ENCODE measurements around the gene CDRT15L2.
A peak's percentile ranks its signal among the peaks of the same experiment; 100 is the strongest.
"Not testable (repeated sequence)": the region's sequence is repeated elsewhere in the genome, so short reads cannot be mapped to it uniquely, and the experiment has no call there.

The CDRT15L2 gene

GRCh38 chr17:20579424-20579823 is at the start of gene CDRT15L2:
Gene CDRT15L2 (plus strand): TSS chr17:20579724. CDS start chr17:20579744, 20 bp downstream.
- not testable (repeated sequence) for H3K4me3 ChIP-seq (ENCODE audit: control insufficient read depth, low read depth, low read length); DNase-seq (ENCODE audit: low read depth)

GRCh38 chr17:20530104-20530503 is 49.4 kb upstream of the CDRT15L2 start:
- H3K4me3 ChIP-seq (ENCODE audit: control insufficient read depth, low read depth, low read length); DNase-seq (ENCODE audit: low read depth): not testable (repeated sequence)

- DNase-seq (ENCODE audit: low read depth), result not testable (repeated sequence)
- H3K4me3 ChIP-seq (ENCODE audit: control insufficient read depth, low read depth, low read length), result peak overlapping the region; percentile 53
Observed at GRCh38 chr17:20532544-20533090, 46.9 kb upstream of the CDRT15L2 start.

GRCh38 chr17:20533206-20533605 is 46.3 kb upstream of the CDRT15L2 start:
- not testable (repeated sequence) for DNase-seq (ENCODE audit: low read depth)
- peak overlapping the region; percentile 53 for H3K4me3 ChIP-seq (ENCODE audit: control insufficient read depth, low read depth, low read length)

- not testable (repeated sequence) for DNase-seq (ENCODE audit: low read depth); H3K4me3 ChIP-seq (ENCODE audit: control insufficient read depth, low read depth, low read length)
Observed at GRCh38 chr17:20534711-20535550, 44.6 kb upstream of the CDRT15L2 start.

GRCh38 chr17:20540414-20540813 is 39.1 kb upstream of the CDRT15L2 start:
- DNase-seq (ENCODE audit: low read depth), result not testable (repeated sequence)

GRCh38 chr17:20540865-20541264 is 38.7 kb upstream of the CDRT15L2 start:
- DNase-seq (ENCODE audit: low read depth); H3K4me3 ChIP-seq (ENCODE audit: control insufficient read depth, low read depth, low read length): not testable (repeated sequence)

More at GRCh38 chr17:20540414-20540813, 39.1 kb upstream of the CDRT15L2 start:
- H3K4me3 ChIP-seq (ENCODE audit: control insufficient read depth, low read depth, low read length), result not testable (repeated sequence)

GRCh38 chr17:20541853-20542546 is 37.5 kb upstream of the CDRT15L2 start:
- H3K4me3 ChIP-seq (ENCODE audit: control insufficient read depth, low read depth, low read length); DNase-seq (ENCODE audit: low read depth): not testable (repeated sequence)
- peak; percentile 4 for TF ChIP-seq CTCF (IDR thresholded peaks at IDR 0.05; ENCODE audit: control insufficient read depth, insufficient read depth, low read depth, low read length, missing control alignments)

GRCh38 chr17:20547923-20548322 is 31.6 kb upstream of the CDRT15L2 start:
- DNase-seq (ENCODE audit: low read depth); H3K4me3 ChIP-seq (ENCODE audit: control insufficient read depth, low read depth, low read length): not testable (repeated sequence)

GRCh38 chr17:20552920-20553319 is 26.6 kb upstream of the CDRT15L2 start:
- DNase-seq (ENCODE audit: low read depth); H3K4me3 ChIP-seq (ENCODE audit: control insufficient read depth, low read depth, low read length): not testable (repeated sequence)

- not testable (repeated sequence) for H3K4me3 ChIP-seq (ENCODE audit: control insufficient read depth, low read depth, low read length); DNase-seq (ENCODE audit: low read depth)
Observed at GRCh38 chr17:20554728-20555127, 24.8 kb upstream of the CDRT15L2 start.

GRCh38 chr17:20555135-20556010 is 24.2 kb upstream of the CDRT15L2 start:
- not testable (repeated sequence) for H3K4me3 ChIP-seq (ENCODE audit: control insufficient read depth, low read depth, low read length); DNase-seq (ENCODE audit: low read depth)

GRCh38 chr17:20558096-20558495 is 21.4 kb upstream of the CDRT15L2 start:
- not testable (repeated sequence) for H3K4me3 ChIP-seq (ENCODE audit: control insufficient read depth, low read depth, low read length); DNase-seq (ENCODE audit: low read depth)

- not testable (repeated sequence) for DNase-seq (ENCODE audit: low read depth)
Observed at GRCh38 chr17:20559018-20559417, 20.5 kb upstream of the CDRT15L2 start.

More at GRCh38 chr17:20559018-20559417, 20.5 kb upstream of the CDRT15L2 start:
- not testable (repeated sequence) for H3K4me3 ChIP-seq (ENCODE audit: control insufficient read depth, low read depth, low read length)

Measured in AG09309 (cell line).